ENCODE results near the gene SORBS1.
A peak's percentile ranks its signal among the peaks of the same experiment; 100 is the strongest.

DNA sequence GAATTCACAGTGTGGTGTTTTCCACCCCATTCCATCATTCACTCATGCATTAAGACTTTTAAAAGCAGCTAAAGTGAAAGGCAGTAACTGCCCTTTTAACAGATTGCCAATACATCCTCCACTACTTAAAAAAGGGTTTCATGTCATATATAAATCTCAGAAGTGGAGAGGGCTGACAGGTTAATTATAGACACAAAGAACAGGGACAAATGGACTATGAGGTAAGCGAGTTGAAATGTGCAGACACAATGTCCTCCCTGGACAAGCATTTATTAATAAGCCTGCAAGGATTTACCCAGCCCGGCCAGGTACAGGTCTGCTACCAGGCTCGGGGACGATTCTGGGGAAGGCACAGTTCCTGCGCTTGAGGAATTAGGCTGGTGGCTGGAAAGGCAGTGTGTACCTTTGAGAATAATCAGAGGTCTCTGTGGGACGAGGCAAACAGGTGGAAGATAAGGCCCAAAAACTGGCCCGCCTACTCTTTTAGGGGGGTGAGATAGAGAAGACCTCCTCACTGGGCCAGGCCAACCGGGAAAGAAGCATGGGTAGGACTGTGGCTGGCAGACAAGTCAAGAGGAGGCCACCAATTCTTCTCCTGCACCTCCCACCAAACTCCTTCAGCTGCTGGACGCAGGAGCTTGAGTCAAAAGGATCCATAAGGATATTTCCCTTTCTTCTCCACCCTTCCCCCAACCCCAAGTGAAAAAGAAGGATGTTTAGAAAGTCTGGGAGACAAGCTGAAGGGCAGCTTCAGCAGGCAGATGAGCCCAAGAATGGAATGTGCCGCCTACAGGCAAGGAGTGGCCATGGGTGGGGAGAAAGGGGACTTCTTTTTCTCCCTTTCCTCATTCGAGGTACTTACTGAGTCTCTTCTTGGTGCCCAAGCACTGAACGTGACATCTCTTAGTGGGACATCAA, 271.9 kb downstream of the SORBS1 start:
- TF ChIP-seq, protein P1, sequence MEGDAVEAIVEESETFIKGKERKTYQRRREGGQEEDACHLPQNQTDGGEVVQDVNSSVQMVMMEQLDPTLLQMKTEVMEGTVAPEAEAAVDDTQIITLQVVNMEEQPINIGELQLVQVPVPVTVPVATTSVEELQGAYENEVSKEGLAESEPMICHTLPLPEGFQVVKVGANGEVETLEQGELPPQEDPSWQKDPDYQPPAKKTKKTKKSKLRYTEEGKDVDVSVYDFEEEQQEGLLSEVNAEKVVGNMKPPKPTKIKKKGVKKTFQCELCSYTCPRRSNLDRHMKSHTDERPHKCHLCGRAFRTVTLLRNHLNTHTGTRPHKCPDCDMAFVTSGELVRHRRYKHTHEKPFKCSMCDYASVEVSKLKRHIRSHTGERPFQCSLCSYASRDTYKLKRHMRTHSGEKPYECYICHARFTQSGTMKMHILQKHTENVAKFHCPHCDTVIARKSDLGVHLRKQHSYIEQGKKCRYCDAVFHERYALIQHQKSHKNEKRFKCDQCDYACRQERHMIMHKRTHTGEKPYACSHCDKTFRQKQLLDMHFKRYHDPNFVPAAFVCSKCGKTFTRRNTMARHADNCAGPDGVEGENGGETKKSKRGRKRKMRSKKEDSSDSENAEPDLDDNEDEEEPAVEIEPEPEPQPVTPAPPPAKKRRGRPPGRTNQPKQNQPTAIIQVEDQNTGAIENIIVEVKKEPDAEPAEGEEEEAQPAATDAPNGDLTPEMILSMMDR (IDR thresholded peaks at IDR 0.05; ENCODE audit: poor library complexity, severe bottlenecking) = no peak
- no peak for TF ChIP-seq REST (IDR thresholded peaks at IDR 0.05; ENCODE audit: borderline replicate concordance)
- TF ChIP-seq POLR2AphosphoS5 (IDR thresholded peaks at IDR 0.05) = peak; percentile 83
- TF ChIP-seq EZH2 (IDR thresholded peaks at IDR 0.05; ENCODE audit: borderline replicate concordance, insufficient read depth, low read length, poor library complexity, severe bottlenecking) = no peak
- no peak for TF ChIP-seq RAD21 (conservative IDR thresholded peaks at IDR 0.05)
- no peak for TF ChIP-seq TAF1 (IDR thresholded peaks at IDR 0.05; ENCODE audit: low read depth)

Data from neural cell (in vitro differentiated cells).